ENCODE data around the gene PKM. TPM values are rescaled to one million over a fixed set of nuclear protein-coding genes. Genes with fewer than 3 reads are reported as not detected.
A peak's percentile ranks its signal among the peaks of the same experiment; 100 is the strongest.

PKM gene
- total and polyA plus RNA-seq, 4 donors: 12.9 to 61.2 (median 29.7) TPM

GRCh38 chr15:72280751-72281150 is 49.8 kb upstream of the PKM start:
- TF ChIP-seq NR2F2 (IDR thresholded peaks at IDR 0.05) (peak; percentile 33), FOXA1 (IDR thresholded peaks at IDR 0.05) (no peak), JUND (IDR thresholded peaks at IDR 0.05) (no peak), EGR1 (IDR thresholded peaks at IDR 0.05; ENCODE audit: low read depth in 2 of 2) (no peak), RXRA (IDR thresholded peaks at IDR 0.05) (peak; percentile 59 to 72), GABPA (IDR thresholded peaks at IDR 0.05 in 1 of 2, conservative IDR thresholded peaks at IDR 0.05 in 1 of 2) (no peak), FOXA2 (IDR thresholded peaks at IDR 0.05) (no peak), HNF4G (IDR thresholded peaks at IDR 0.05) (peak; percentile 83), REST (IDR thresholded peaks at IDR 0.05) (no peak), HNF4A (conservative IDR thresholded peaks at IDR 0.05) (peak; percentile 84 to 94), SP1 (IDR thresholded peaks at IDR 0.05) (no peak), ATF3 (IDR thresholded peaks at IDR 0.05) (no peak), MAX (IDR thresholded peaks at IDR 0.05) (no peak)
- TF ChIP-seq, protein P1, sequence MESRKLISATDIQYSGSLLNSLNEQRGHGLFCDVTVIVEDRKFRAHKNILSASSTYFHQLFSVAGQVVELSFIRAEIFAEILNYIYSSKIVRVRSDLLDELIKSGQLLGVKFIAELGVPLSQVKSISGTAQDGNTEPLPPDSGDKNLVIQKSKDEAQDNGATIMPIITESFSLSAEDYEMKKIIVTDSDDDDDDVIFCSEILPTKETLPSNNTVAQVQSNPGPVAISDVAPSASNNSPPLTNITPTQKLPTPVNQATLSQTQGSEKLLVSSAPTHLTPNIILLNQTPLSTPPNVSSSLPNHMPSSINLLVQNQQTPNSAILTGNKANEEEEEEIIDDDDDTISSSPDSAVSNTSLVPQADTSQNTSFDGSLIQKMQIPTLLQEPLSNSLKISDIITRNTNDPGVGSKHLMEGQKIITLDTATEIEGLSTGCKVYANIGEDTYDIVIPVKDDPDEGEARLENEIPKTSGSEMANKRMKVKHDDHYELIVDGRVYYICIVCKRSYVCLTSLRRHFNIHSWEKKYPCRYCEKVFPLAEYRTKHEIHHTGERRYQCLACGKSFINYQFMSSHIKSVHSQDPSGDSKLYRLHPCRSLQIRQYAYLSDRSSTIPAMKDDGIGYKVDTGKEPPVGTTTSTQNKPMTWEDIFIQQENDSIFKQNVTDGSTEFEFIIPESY (IDR thresholded peaks at IDR 0.05): no peak
- TF ChIP-seq, protein P2, sequence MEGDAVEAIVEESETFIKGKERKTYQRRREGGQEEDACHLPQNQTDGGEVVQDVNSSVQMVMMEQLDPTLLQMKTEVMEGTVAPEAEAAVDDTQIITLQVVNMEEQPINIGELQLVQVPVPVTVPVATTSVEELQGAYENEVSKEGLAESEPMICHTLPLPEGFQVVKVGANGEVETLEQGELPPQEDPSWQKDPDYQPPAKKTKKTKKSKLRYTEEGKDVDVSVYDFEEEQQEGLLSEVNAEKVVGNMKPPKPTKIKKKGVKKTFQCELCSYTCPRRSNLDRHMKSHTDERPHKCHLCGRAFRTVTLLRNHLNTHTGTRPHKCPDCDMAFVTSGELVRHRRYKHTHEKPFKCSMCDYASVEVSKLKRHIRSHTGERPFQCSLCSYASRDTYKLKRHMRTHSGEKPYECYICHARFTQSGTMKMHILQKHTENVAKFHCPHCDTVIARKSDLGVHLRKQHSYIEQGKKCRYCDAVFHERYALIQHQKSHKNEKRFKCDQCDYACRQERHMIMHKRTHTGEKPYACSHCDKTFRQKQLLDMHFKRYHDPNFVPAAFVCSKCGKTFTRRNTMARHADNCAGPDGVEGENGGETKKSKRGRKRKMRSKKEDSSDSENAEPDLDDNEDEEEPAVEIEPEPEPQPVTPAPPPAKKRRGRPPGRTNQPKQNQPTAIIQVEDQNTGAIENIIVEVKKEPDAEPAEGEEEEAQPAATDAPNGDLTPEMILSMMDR (IDR thresholded peaks at IDR 0.05; ENCODE audit: low read depth, low read length, missing input control): no peak
- Histone ChIP-seq H3K9me3 (ENCODE audit: control insufficient read depth in 4 of 4, low read length in 3 of 4) (no peaks in the 10 kb centered on the region), H3K27ac (ENCODE audit: low read depth in 1 of 2, low read length in 2 of 2) (no peak overlapping the region), H3K9ac (ENCODE audit: low read depth in 1 of 2, low read length in 2 of 2) (no peak overlapping the region), H3K4me3 (ENCODE audit: low read depth in 1 of 3, low read length in 3 of 3) (no peak overlapping the region), H3K27me3 (ENCODE audit: control insufficient read depth in 4 of 4, insufficient read depth in 4 of 4, low read length in 3 of 4) (no peaks in the 10 kb centered on the region), H3K4me1 (ENCODE audit: control insufficient read depth in 4 of 4, insufficient read depth in 4 of 4, low read length in 3 of 4) (peaks cover 0 to 9% (median 4%) of the 10 kb centered on the region in 4 donors), H3K36me3 (ENCODE audit: control insufficient read depth in 4 of 4, insufficient read depth in 3 of 4, low read depth in 1 of 4, low read length in 3 of 4) (no peaks in the 10 kb centered on the region)
- no peak for DNase-seq (ENCODE audit: low spot score)
- 71% methylated on average over 2 of the region's 2 CpGs for WGBS

- TF ChIP-seq, protein P1 (IDR thresholded peaks at IDR 0.05): no peak
- TF ChIP-seq FOXA1 (IDR thresholded peaks at IDR 0.05) (no peak), GABPA (IDR thresholded peaks at IDR 0.05 in 1 of 2, conservative IDR thresholded peaks at IDR 0.05 in 1 of 2) (no peak), HNF4G (IDR thresholded peaks at IDR 0.05) (no peak), RAD21 (IDR thresholded peaks at IDR 0.05) (no peak), MAX (IDR thresholded peaks at IDR 0.05) (no peak), NR2F2 (IDR thresholded peaks at IDR 0.05) (no peak)
- 98% methylated on average over 1 of the region's 1 CpG for WGBS
Observed at GRCh38 chr15:72278737-72279136, 47.7 kb upstream of the PKM start.

More at GRCh38 chr15:72278737-72279136, 47.7 kb upstream of the PKM start:
- DNase-seq (ENCODE audit: low spot score): no peak
- peaks cover 0 to 9% (median 4%) of the 10 kb centered on the region in 4 donors for H3K4me1 ChIP-seq (ENCODE audit: control insufficient read depth in 4 of 4, insufficient read depth in 4 of 4, low read length in 3 of 4)
- H3K9me3 ChIP-seq (ENCODE audit: control insufficient read depth in 4 of 4, low read length in 3 of 4): no peaks in the 10 kb centered on the region
- H3K27ac ChIP-seq (ENCODE audit: low read depth in 1 of 2, low read length in 2 of 2): no peak overlapping the region
- no peak overlapping the region for H3K9ac ChIP-seq (ENCODE audit: low read depth in 1 of 2, low read length in 2 of 2)
- no peaks in the 10 kb centered on the region for H3K27me3 ChIP-seq (ENCODE audit: control insufficient read depth in 4 of 4, insufficient read depth in 4 of 4, low read length in 3 of 4)
- no peaks in the 10 kb centered on the region for H3K36me3 ChIP-seq (ENCODE audit: control insufficient read depth in 4 of 4, insufficient read depth in 3 of 4, low read depth in 1 of 4, low read length in 3 of 4)
- H3K4me3 ChIP-seq (ENCODE audit: low read depth in 1 of 3, low read length in 3 of 3): no peak overlapping the region
